HG02981 (cell line): Measurements from ENCODE around the gene CTNNA2.
"Not testable (repeated sequence)": the region's sequence is repeated elsewhere in the genome, so short reads cannot be mapped to it uniquely, and the experiment has no call there.

ENCODE experiments used
- ATAC-seq: cut with Tn5 transposase; IDR thresholded peaks from one replicate; pipeline ENCODE4 v1.9.1; 2021; ENCODE audit warnings: mild to moderate bottlenecking, moderate library complexity; ENCODE audit not compliant: unreplicated experiment

Gene CTNNA2

GRCh38 chr2:80062298-80062697 is 549.4 kb downstream of the CTNNA2 start:
- ATAC-seq = no peak

GRCh38 chr2:80068038-80068731 is 555.3 kb downstream of the CTNNA2 start:
- no peak for ATAC-seq

GRCh38 chr2:80070587-80070986 is 557.7 kb downstream of the CTNNA2 start:
- no peak for ATAC-seq

GRCh38 chr2:80071941-80072340 is 559.1 kb downstream of the CTNNA2 start:
- no peak for ATAC-seq

- ATAC-seq = peak; percentile 64
These were observed 560.3 kb downstream of the CTNNA2 start for GRCh38 chr2:80073134-80073561.

GRCh38 chr2:80074321-80075070 is 561.6 kb downstream of the CTNNA2 start:
- no peak for ATAC-seq

- ATAC-seq = no peak
These were observed 562.9 kb downstream of the CTNNA2 start for GRCh38 chr2:80075719-80076118.

- ATAC-seq = no peak
These were observed 565.6 kb downstream of the CTNNA2 start for GRCh38 chr2:80078290-80079036.

GRCh38 chr2:80080957-80081356 is 568.1 kb downstream of the CTNNA2 start:
- ATAC-seq = no peak

- no peak for ATAC-seq
These were observed 574.0 kb downstream of the CTNNA2 start for GRCh38 chr2:80086831-80087230.

- ATAC-seq = no peak
These were observed 578.4 kb downstream of the CTNNA2 start for GRCh38 chr2:80091237-80091636.

- ATAC-seq = no peak
These were observed 579.6 kb downstream of the CTNNA2 start for GRCh38 chr2:80092474-80092873.

- not testable (repeated sequence) for ATAC-seq
These were observed 585.7 kb downstream of the CTNNA2 start for GRCh38 chr2:80098503-80098902.

GRCh38 chr2:80102026-80102425 is 589.2 kb downstream of the CTNNA2 start:
- ATAC-seq = no peak

GRCh38 chr2:80105015-80105640 is 592.3 kb downstream of the CTNNA2 start:
- ATAC-seq = no peak

GRCh38 chr2:80111185-80111584 is 598.3 kb downstream of the CTNNA2 start:
- no peak for ATAC-seq

GRCh38 chr2:80112790-80113189 is 599.9 kb downstream of the CTNNA2 start:
- ATAC-seq = no peak

GRCh38 chr2:80113399-80113798 is 600.5 kb downstream of the CTNNA2 start:
- ATAC-seq = no peak

- ATAC-seq = no peak
These were observed 602.0 kb downstream of the CTNNA2 start for GRCh38 chr2:80114812-80115211.

- no peak for ATAC-seq
These were observed 604.5 kb downstream of the CTNNA2 start for GRCh38 chr2:80117401-80117800.

GRCh38 chr2:80120866-80121265 is 608.0 kb downstream of the CTNNA2 start:
- ATAC-seq = no peak
